SKM-1 treated with dmso at 0.1 percent for 144 hours (cell line): Measurements from ENCODE around the gene CDC42EP2.
"Not testable (repeated sequence)": the region's sequence is repeated elsewhere in the genome, so short reads cannot be mapped to it uniquely, and the experiment has no call there.

Source experiments
- DNase-seq: peaks from one replicate; lab custom pipeline; 2025; ENCODE audit not compliant: unreplicated experiment; lab: John Stamatoyannopoulos, UW

The CDC42EP2 gene

DNA sequence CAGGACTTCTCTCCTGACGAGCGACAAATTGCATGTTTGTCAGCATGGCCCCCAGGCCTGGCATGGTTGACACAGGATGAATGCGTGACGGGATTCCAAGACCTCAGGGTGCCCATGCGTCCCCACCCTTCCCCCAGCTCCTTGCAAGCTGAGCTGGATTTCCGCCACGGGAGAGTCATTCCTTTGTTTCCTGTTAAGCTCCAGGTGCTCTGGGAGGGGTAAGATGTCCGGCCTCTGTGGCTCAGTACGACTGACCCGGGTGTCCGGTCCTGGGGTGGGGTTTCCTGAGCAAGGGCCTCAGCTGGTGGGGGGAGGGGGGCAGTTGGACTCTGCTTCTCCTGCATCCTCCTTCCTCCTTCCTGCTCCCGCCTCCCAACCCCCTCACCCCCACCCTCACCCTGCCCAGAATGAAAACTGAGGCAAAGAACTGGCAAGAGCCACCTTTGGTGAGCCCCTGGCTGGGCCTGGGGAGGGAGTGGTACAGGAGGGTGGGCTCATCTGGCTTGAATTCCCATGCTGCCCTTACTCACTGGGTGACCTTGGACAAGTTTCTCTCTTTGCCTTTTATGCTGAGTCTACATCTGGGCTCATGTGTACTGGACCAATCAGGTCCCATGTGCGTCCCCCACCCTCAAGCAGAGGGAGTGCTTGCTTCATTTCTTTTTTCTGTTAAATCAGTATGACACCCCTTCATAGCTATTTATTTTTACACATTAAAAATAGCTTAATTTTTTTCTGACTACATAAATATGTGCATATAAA is 2.5 kb downstream of the CDC42EP2 start:
- DNase-seq, result no peak

- DNase-seq, result no peak
These were observed 5.9 kb downstream of the CDC42EP2 start for GRCh38 chr11:65320386-65321075.

DNA sequence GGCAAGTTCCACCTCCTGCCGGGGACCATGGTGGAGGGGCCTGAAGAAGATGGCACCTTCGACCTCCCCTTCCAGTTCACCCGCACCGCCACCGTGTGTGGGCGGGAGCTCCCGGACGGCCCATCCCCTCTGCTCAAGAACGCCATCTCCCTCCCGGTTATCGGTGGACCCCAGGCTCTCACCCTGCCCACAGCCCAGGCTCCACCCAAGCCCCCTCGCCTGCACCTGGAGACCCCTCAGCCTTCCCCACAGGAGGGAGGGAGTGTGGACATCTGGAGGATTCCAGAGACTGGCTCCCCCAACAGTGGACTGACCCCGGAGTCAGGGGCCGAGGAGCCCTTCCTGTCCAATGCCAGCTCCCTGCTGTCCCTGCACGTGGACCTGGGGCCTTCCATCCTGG is 6.4 kb downstream of the CDC42EP2 start:
- no peak for DNase-seq

- DNase-seq, result no peak
These were observed 7.3 kb downstream of the CDC42EP2 start for GRCh38 chr11:65321828-65322485.

DNA sequence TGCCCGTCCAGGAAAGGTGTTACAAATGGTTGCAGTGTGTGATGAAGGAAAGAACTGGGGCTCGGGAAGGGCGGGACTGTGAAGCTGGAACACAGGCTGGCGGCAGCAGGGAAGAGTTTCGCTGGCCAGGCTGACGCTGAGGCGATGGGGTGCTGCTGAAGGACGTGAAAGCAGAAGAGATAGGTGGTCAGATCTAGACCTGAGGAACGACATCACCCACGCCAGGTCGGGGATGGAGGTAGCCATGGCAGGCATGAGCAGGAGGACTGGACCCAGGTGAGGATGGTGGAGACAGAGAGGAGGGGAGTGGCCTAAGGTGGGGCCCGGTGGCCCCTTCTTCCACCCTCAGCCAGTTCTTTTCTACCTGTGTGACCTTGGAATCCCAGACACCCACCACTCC is 9.1 kb downstream of the CDC42EP2 start:
- DNase-seq, result no peak

GRCh38 chr11:65325435-65325834 is 10.8 kb downstream of the CDC42EP2 start:
- DNase-seq, result no peak

DNA sequence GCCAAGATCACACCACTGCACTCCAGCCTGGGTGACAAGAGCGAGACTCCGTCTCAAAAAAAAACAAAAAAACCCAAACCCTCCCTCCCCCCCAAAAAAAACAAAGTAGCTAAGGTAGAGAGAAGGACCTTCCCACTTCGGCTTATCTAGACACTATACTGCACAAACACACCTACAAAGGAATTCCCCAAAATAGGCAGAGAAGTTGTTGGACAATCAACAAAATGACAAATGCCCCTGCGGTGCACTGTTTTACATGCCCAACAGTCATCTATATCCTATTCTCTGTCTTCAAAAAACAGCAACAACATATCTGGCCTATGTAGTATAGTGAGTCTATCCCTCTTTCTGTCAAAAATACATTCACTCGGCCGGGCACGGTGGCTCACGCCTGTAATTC is 12.4 kb downstream of the CDC42EP2 start:
- no peak for DNase-seq

GRCh38 chr11:65329478-65329877 is 14.8 kb downstream of the CDC42EP2 start:
- DNase-seq, result no peak

DNA sequence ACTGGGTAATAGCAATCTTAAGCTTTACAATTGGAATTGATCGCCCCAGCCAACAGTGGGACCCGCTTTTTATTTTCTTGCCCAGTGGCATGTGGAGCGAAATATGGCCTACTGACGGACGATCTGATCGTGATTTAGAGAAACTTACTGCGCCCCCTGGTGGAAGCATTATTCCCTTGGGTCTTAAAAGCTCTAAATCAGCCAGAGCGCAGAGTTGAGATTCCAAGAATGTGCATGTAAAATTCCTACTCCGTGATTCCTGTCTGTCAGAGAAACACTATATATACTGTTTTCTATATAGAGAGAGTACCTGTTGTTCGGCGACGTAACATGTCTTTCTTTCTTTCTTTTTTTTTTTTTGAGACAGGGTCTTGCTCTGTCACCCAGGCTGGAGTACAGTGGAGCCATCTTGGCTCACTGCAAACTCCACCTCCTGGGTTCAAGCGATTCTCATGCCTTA is 15.3 kb downstream of the CDC42EP2 start:
- peak; percentile 55 for DNase-seq

GRCh38 chr11:65330544-65330943 is 15.9 kb downstream of the CDC42EP2 start:
- DNase-seq, result no peak

GRCh38 chr11:65332591-65332990 is 17.9 kb downstream of the CDC42EP2 start:
- not testable (repeated sequence) for DNase-seq

DNA sequence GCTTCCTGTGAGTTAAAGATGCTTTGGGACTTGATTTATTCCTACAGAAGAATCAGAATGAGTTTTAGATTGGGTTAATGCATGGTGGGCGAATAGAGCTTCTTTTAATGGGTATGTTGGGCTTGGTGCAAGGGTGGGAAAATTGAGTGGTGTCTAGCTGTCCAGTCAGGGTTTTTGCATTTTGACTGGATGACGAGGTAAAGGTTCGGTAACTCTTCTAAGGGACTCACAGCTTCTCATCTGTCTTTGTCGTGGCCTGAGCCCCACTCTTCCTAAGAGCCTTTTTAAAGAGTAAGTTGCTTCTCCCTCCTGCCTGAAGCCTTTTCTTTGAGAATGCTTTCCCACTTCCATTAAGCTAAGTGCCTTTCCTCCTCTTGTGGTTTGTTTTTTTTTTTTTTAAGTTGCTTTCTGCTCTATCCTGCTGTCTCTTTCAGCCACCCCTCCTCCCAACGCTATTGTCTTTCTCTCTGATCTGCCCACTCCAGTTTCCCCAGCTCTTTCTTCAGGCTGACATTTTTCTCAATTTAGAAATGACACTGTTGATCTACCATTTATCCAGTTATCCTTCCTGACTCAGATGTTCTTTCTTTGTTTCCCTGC is 20.1 kb downstream of the CDC42EP2 start:
- DNase-seq, result no peak

GRCh38 chr11:65338676-65339075 is 24.0 kb downstream of the CDC42EP2 start:
- DNase-seq, result no peak

DNA sequence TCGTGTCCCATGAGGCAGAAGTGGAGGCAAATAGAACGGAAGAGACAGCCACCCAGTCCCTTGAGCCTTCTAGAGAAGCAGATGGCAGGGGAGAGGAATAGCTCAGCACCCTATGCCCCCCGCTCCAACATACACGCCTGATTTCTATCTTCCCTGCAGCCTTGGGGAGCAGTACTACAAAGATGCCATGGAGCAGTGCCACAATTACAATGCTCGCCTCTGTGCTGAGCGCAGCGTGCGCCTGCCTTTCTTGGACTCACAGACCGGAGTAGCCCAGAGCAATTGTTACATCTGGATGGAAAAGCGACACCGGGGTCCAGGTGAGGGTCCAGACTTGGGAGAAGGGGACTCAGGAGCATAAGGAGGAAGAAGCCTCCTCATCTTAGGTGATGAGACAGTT is 25.6 kb downstream of the CDC42EP2 start:
- no peak for DNase-seq

- no peak for DNase-seq
These were observed 27.2 kb downstream of the CDC42EP2 start for GRCh38 chr11:65341856-65342255.

GRCh38 chr11:65351511-65351910 is 36.8 kb downstream of the CDC42EP2 start:
- DNase-seq, result no peak

DNA sequence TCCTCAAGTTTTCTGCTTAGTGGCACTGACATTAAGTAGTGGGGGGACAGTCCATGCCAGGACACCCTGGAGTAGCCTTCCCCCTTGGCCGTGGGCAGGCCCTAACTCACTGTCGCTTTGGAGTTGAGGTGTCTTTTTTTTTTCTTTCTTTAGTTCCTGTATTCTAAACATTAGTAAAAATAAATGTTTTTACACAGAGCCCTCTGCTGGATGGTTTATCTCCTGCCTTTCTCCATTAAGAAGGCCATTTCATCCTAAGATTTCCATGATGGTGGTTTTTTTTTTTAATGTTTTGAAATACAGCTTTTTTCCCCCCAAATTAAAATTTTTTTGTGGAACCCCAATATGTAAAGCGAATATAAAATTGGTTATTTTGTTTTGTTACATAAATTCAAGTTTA is 38.1 kb downstream of the CDC42EP2 start:
- DNase-seq, result no peak

- no peak for DNase-seq
These were observed 38.7 kb downstream of the CDC42EP2 start for GRCh38 chr11:65353376-65353775.

- DNase-seq, result no peak
These were observed 39.2 kb downstream of the CDC42EP2 start for GRCh38 chr11:65353900-65354264.

DNA sequence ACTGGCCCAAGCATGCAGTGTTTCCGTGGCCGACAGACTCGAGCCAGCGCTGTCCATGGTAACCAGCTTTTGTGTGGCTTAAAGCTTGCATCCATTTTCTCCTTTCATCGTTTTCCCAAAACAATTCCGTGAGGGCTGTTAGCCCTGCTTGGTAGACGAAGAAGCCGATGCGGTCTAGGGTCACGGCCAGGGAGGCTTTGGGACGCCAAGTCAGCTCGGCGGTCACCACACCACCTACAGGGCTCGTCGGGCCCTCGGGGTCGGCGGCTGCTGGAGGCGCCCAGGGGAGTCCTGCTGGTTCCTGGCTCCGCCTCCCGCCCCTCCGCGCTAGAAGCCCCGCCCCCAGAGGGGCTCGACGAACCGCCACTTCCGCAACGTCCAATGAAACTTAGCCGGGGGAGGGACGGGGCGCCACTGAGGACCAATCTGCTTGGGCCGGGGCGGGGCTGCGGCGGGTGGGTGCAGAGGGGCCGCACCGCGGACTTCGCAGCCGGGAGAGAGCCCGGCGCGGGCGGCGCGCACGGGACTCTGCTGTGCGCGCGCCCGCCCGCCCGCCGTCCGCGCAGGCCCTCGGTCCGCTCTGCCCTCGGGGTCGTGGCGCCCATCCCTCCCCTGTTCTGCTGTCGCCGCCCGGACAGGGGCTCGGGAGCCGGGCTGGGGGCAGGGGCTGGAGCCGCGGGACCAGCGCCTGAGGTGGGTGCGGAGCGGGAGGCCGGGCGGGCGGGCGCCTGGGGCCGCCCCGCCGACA is 39.8 kb downstream of the CDC42EP2 start, which contains the start of gene TIGD3:
Gene TIGD3 (plus strand): TSS at position 487 of the 748 bp plus-strand sequence. CDS start 1,058 bp downstream, outside the sequence.
- DNase-seq, result peak; percentile 91
